ENCODE data around the gene IST1. TPM values are rescaled to one million over a fixed set of nuclear protein-coding genes. Genes with fewer than 3 reads are reported as not detected.

IST1 gene
- total and polyA plus RNA-seq, 4 donors, result 33.8 to 95.3 (median 53.5) TPM

- H3K27me3 ChIP-seq (ENCODE audit: control insufficient read depth in 4 of 4, insufficient read depth in 4 of 4, low read length in 3 of 4), result no peaks in the 10 kb centered on the region
- H3K9me3 ChIP-seq (ENCODE audit: control insufficient read depth in 4 of 4, low read length in 3 of 4), result no peaks in the 10 kb centered on the region
- WGBS, result 97% methylated on average over 1 of the region's 1 CpG
- no peak overlapping the region for H3K4me3 ChIP-seq (ENCODE audit: low read depth in 1 of 3, low read length in 3 of 3)
- no peak overlapping the region for H3K27ac ChIP-seq (ENCODE audit: low read depth in 1 of 2, low read length in 2 of 2)
- TF ChIP-seq NR2F2 (IDR thresholded peaks at IDR 0.05) (no peak), CTCF (IDR thresholded peaks at IDR 0.05; ENCODE audit: low read depth, low read length, missing input control) (no peak), JUND (IDR thresholded peaks at IDR 0.05) (no peak), HNF4A (conservative IDR thresholded peaks at IDR 0.05) (no peak)
- no peak for DNase-seq (ENCODE audit: low spot score)
- peaks cover 0 to 8% (median 1%) of the 10 kb centered on the region in 4 donors for H3K36me3 ChIP-seq (ENCODE audit: control insufficient read depth in 4 of 4, insufficient read depth in 3 of 4, low read depth in 1 of 4, low read length in 3 of 4)
- H3K9ac ChIP-seq (ENCODE audit: low read depth in 1 of 2, low read length in 2 of 2), result no peak overlapping the region
- peaks cover 0 to 8% (median 7%) of the 10 kb centered on the region in 4 donors for H3K4me1 ChIP-seq (ENCODE audit: control insufficient read depth in 4 of 4, insufficient read depth in 4 of 4, low read length in 3 of 4)
These were observed 26.2 kb upstream of the IST1 start for GRCh38 chr16:71869089-71869488.

GRCh38 chr16:71870818-71871217 lies 24.5 kb upstream of the IST1 start:
- Histone ChIP-seq H3K27ac (ENCODE audit: low read depth in 1 of 2, low read length in 2 of 2) (no peak overlapping the region), H3K36me3 (ENCODE audit: control insufficient read depth in 4 of 4, insufficient read depth in 3 of 4, low read depth in 1 of 4, low read length in 3 of 4) (peaks cover 0 to 10% (median 2%) of the 10 kb centered on the region in 4 donors), H3K27me3 (ENCODE audit: control insufficient read depth in 4 of 4, insufficient read depth in 4 of 4, low read length in 3 of 4) (no peaks in the 10 kb centered on the region), H3K9ac (ENCODE audit: low read depth in 1 of 2, low read length in 2 of 2) (no peak overlapping the region), H3K4me1 (ENCODE audit: control insufficient read depth in 4 of 4, insufficient read depth in 4 of 4, low read length in 3 of 4) (no peaks in the 10 kb centered on the region), H3K9me3 (ENCODE audit: control insufficient read depth in 4 of 4, low read length in 3 of 4) (no peaks in the 10 kb centered on the region), H3K4me3 (ENCODE audit: low read depth in 1 of 3, low read length in 3 of 3) (no peak overlapping the region)
- TF ChIP-seq HNF4G (IDR thresholded peaks at IDR 0.05), result no peak
- TF ChIP-seq FOXA2 (IDR thresholded peaks at IDR 0.05), result no peak
- no peak for TF ChIP-seq NR2F2 (IDR thresholded peaks at IDR 0.05)
- TF ChIP-seq RAD21 (IDR thresholded peaks at IDR 0.05), result no peak
- no peak for TF ChIP-seq EGR1 (IDR thresholded peaks at IDR 0.05; ENCODE audit: low read depth in 2 of 2)
- TF ChIP-seq CTCF (IDR thresholded peaks at IDR 0.05; ENCODE audit: low read depth, low read length, missing input control), result no peak
- TF ChIP-seq TAF1 (conservative IDR thresholded peaks at IDR 0.05), result no peak
- no peak for TF ChIP-seq HNF4A (conservative IDR thresholded peaks at IDR 0.05)
- no peak for TF ChIP-seq ZBTB33 (IDR thresholded peaks at IDR 0.05)
- no peak for TF ChIP-seq ATF3 (IDR thresholded peaks at IDR 0.05)
- no peak for TF ChIP-seq FOXA1 (IDR thresholded peaks at IDR 0.05)
- no peak for TF ChIP-seq YY1 (IDR thresholded peaks at IDR 0.05)
- TF ChIP-seq JUND (IDR thresholded peaks at IDR 0.05), result no peak
- no peak for TF ChIP-seq REST (IDR thresholded peaks at IDR 0.05)
- TF ChIP-seq GABPA (IDR thresholded peaks at IDR 0.05 in 1 of 2, conservative IDR thresholded peaks at IDR 0.05 in 1 of 2), result no peak
- no peak for TF ChIP-seq RXRA (IDR thresholded peaks at IDR 0.05)
- TF ChIP-seq MAX (IDR thresholded peaks at IDR 0.05), result no peak
- no peak for TF ChIP-seq SP1 (IDR thresholded peaks at IDR 0.05)
- no peak for DNase-seq (ENCODE audit: low spot score)
- WGBS, result 93% methylated on average over 2 of the region's 2 CpGs
